Liver (tissue), 9 donors: Measurements from ENCODE around the gene SAYSD1. TPM values are rescaled to one million over a fixed set of nuclear protein-coding genes. Genes with fewer than 3 reads are reported as not detected.

Experiments
- DNase-seq: peaks from one replicate; pipeline ENCODE4 v3.0.0-alpha.2; 2017; ENCODE audit warnings: low spot score
- H3K27ac ChIP-seq, 2 donors: one replicate each; pipeline ENCODE4 v1.7.0; 2013; ENCODE audit warnings: inconsistent platforms in 2 of 2, low read length in 2 of 2, control low read depth in 1 of 2, low read depth in 1 of 2, mild to moderate bottlenecking in 1 of 2
- H3K27me3 ChIP-seq, 4 donors: one replicate each; pipeline versions ENCODE4 v1.6.1 to v1.7.0; 2013; ENCODE audit warnings: low read length in 3 of 4, inconsistent platforms in 1 of 4, mild to moderate bottlenecking in 1 of 4, moderate library complexity in 1 of 4; ENCODE audit not compliant: control insufficient read depth in 4 of 4, insufficient read depth in 4 of 4
- H3K36me3 ChIP-seq, 4 donors: one replicate each; pipeline versions ENCODE4 v1.6.1 to v1.7.0; 2013; ENCODE audit warnings: low read length in 3 of 4, mild to moderate bottlenecking in 3 of 4, low read depth in 1 of 4, moderate library complexity in 1 of 4; ENCODE audit not compliant: control insufficient read depth in 4 of 4, insufficient read depth in 3 of 4
- H3K4me1 ChIP-seq, 4 donors: one replicate each; pipeline versions ENCODE4 v1.6.1 to v1.7.0; 2013; ENCODE audit warnings: low read length in 3 of 4, mild to moderate bottlenecking in 3 of 4, moderate library complexity in 1 of 4; ENCODE audit not compliant: control insufficient read depth in 4 of 4, insufficient read depth in 4 of 4
- H3K4me3 ChIP-seq, 3 donors: one replicate each; pipeline versions ENCODE4 v1.6.1 to v1.7.0; 2013; ENCODE audit warnings: low read length in 3 of 3, control low read depth in 1 of 3, low read depth in 1 of 3, mild to moderate bottlenecking in 1 of 3
- H3K9ac ChIP-seq, 2 donors: one replicate each; pipeline ENCODE4 v1.7.0; 2013; ENCODE audit warnings: low read length in 2 of 2, mild to moderate bottlenecking in 2 of 2, moderate library complexity in 2 of 2, control low read depth in 1 of 2, low read depth in 1 of 2
- H3K9me3 ChIP-seq, 4 donors: one replicate each; pipeline versions ENCODE4 v1.6.1 to v1.7.0; 2013; ENCODE audit warnings: low read length in 3 of 4; ENCODE audit not compliant: control insufficient read depth in 4 of 4
- FOXA1 ChIP-seq: IDR thresholded peaks from 2 replicates; pipeline ENCODE4 v1.6.1; 2016; ENCODE audit warnings: antibody characterized with exemption
- FOXA2 ChIP-seq: IDR thresholded peaks from 2 replicates; pipeline ENCODE4 v1.6.1; 2016; ENCODE audit warnings: antibody characterized with exemption
- GABPA ChIP-seq, 2 donors: IDR thresholded peaks in 1 of 2; conservative IDR thresholded peaks in 1 of 2; 2 replicates each; pipeline ENCODE4 v1.6.1; 2016; ENCODE audit warnings: antibody characterized with exemption in 2 of 2, mild to moderate bottlenecking in 1 of 2, moderate library complexity in 1 of 2
- HNF4A ChIP-seq, 2 donors: conservative IDR thresholded peaks; 2 replicates each; pipeline ENCODE4 v1.6.1; 2016; ENCODE audit warnings: antibody characterized with exemption in 2 of 2, mild to moderate bottlenecking in 2 of 2
- JUND ChIP-seq, 2 donors: IDR thresholded peaks; 2 replicates each; pipeline ENCODE4 v1.6.1; 2016; ENCODE audit warnings: antibody characterized with exemption in 2 of 2
- NR2F2 ChIP-seq: IDR thresholded peaks from 2 replicates; pipeline ENCODE4 v1.6.1; 2016; ENCODE audit warnings: antibody characterized with exemption
- RXRA ChIP-seq, 2 donors: IDR thresholded peaks; 2 replicates each; pipeline ENCODE4 v1.6.1; 2017 to 2018; ENCODE audit warnings: antibody characterized with exemption in 2 of 2, mild to moderate bottlenecking in 1 of 2
- SP1 ChIP-seq: IDR thresholded peaks from 2 replicates; pipeline ENCODE4 v1.6.1; 2018; ENCODE audit warnings: antibody characterized with exemption, mild to moderate bottlenecking
- YY1 ChIP-seq: IDR thresholded peaks from 2 replicates; pipeline ENCODE4 v1.6.1; 2016; ENCODE audit warnings: antibody characterized with exemption, mild to moderate bottlenecking
- WGBS: extraction: QIAGEN DNeasy Blood & Tissue Kit; methylation state at CpG from one replicate; pipeline ENCODE4 v1.1.7; 2013; 5-methylcytosine and 5-hydroxymethylcytosine counted together
- polyA plus RNA-seq, 2 donors: library from polyadenylated mRNA; stranded (reverse) in 1 of 2; unstranded in 1 of 2; fragments of 200-250 nt in 1 of 2; fragments of >200 nt in 1 of 2; fragmentation: Nextera tagmentation in 1 of 2; extraction: Ambion mirVana in 1 of 2; gene quantifications; one replicate each; pipeline versions ENCODE4 v1.2.1 to v1.2.3, GENCODE V29; 2013 to 2015
- total RNA-seq, 2 donors: library from RNA; depleted of rRNA; stranded (reverse); fragments of >200 nt; gene quantifications; one replicate each; pipeline ENCODE4 v1.2.3, GENCODE V29; 2014
- TF ChIP-seq, protein P1 (sequence below): fragments of 150-350 bp; IDR thresholded peaks from 2 replicates; pipeline ENCODE4 v1.5.1; 2017; ENCODE audit warnings: improper control_type of control experiment, low read depth, low read length; ENCODE audit not compliant: missing input control
- TF ChIP-seq, protein P2 (sequence below): IDR thresholded peaks from 2 replicates; pipeline ENCODE4 v1.6.1; 2016; ENCODE audit warnings: antibody characterized with exemption
- TF ChIP-seq, protein P3 (sequence below): IDR thresholded peaks from 2 replicates; pipeline ENCODE4 v1.6.1; 2016; ENCODE audit warnings: antibody characterized with exemption
- donor health status: healthy.
- donor health status: healthy.
- donor health status: healthy.
- donor health status: healthy.
- donor health status: healthy.

SAYSD1 gene
- total and polyA plus RNA-seq, 4 donors = 6.5 to 12.2 (median 9.3) TPM

DNA sequence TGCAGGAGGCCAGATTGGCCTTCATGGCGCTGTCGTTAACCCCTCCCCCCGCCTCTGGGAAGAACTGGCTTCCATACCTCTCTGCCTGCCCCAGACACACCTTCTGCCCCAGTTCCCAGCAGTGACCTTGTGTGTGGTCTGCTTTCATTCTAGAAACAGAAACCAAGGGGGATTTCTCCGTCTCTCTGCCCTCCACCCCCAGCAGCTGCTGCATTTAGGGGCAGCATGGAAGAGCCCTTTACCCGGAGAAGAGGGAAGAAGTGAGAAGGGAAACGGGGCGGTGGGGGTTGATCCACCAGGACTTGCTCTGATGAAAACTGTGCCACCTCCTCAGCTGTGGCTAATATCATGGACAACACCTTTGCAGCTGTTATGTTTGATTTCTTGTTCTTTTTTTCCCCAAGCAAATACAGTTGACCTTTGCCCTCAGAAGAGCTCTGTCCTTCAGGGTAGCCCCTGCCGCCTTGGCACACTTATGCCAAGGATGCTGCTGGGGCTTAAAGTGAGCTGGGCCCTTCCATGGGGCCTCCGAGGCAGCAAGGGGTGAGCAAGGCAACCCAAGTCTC lies 60.3 kb downstream of the SAYSD1 start:
- TF ChIP-seq RXRA (IDR thresholded peaks at IDR 0.05) (no peak), GABPA (IDR thresholded peaks at IDR 0.05 in 1 of 2, conservative IDR thresholded peaks at IDR 0.05 in 1 of 2) (no peak), YY1 (no peak), HNF4A (conservative IDR thresholded peaks at IDR 0.05) (no peak), SP1 (no peak), JUND (IDR thresholded peaks at IDR 0.05) (no peak), NR2F2 (no peak), FOXA2 (no peak), FOXA1 (no peak)
- TF ChIP-seq, protein P1, sequence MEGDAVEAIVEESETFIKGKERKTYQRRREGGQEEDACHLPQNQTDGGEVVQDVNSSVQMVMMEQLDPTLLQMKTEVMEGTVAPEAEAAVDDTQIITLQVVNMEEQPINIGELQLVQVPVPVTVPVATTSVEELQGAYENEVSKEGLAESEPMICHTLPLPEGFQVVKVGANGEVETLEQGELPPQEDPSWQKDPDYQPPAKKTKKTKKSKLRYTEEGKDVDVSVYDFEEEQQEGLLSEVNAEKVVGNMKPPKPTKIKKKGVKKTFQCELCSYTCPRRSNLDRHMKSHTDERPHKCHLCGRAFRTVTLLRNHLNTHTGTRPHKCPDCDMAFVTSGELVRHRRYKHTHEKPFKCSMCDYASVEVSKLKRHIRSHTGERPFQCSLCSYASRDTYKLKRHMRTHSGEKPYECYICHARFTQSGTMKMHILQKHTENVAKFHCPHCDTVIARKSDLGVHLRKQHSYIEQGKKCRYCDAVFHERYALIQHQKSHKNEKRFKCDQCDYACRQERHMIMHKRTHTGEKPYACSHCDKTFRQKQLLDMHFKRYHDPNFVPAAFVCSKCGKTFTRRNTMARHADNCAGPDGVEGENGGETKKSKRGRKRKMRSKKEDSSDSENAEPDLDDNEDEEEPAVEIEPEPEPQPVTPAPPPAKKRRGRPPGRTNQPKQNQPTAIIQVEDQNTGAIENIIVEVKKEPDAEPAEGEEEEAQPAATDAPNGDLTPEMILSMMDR = no peak
- TF ChIP-seq, protein P2, sequence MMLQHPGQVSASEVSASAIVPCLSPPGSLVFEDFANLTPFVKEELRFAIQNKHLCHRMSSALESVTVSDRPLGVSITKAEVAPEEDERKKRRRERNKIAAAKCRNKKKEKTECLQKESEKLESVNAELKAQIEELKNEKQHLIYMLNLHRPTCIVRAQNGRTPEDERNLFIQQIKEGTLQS = no peak
- TF ChIP-seq, protein P3, sequence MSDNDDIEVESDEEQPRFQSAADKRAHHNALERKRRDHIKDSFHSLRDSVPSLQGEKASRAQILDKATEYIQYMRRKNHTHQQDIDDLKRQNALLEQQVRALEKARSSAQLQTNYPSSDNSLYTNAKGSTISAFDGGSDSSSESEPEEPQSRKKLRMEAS = no peak
- WGBS = 78% methylated on average over 9 of the region's 9 CpGs
- no peak for DNase-seq

More for the DNA sequence above, 60.3 kb downstream of the SAYSD1 start:
- H3K36me3 ChIP-seq = no peaks in the 10 kb centered on the region
- no peak overlapping the region for H3K4me3 ChIP-seq
- H3K4me1 ChIP-seq = no peaks in the 10 kb centered on the region
- peaks cover 0 to under 1% (median 0%) of the 10 kb centered on the region in 4 donors for H3K27me3 ChIP-seq
- H3K27ac ChIP-seq = no peak overlapping the region
- no peaks in the 10 kb centered on the region for H3K9me3 ChIP-seq
- H3K9ac ChIP-seq = no peak overlapping the region

Other genes starting within 250 kb of the SAYSD1 start
- gene GLP1R, start 66.4 kb downstream of the SAYSD1 start, total RNA-seq = not detected
- not detected for gene GLP1R, start 66.4 kb downstream of the SAYSD1 start, polyA plus RNA-seq
- gene KCNK5, start 114.3 kb upstream of the SAYSD1 start, total RNA-seq = 10 to 100 TPM in 1 of 2 donors, 1 to 10 TPM in 1; 3.7 to 19.1 TPM
- gene KCNK5, start 114.3 kb upstream of the SAYSD1 start, polyA plus RNA-seq = 1 to 10 TPM; 5.4 to 9.6 TPM
- 1 to 10 TPM in 1 of 2 donors, under 1 TPM in 1; 0.19 to 1.9 TPM for gene KCNK17, start 199.2 kb upstream of the SAYSD1 start, total RNA-seq
- gene KCNK17, start 199.2 kb upstream of the SAYSD1 start, polyA plus RNA-seq = under 1 TPM; 0.36 to 0.63 TPM
- gene KCNK16, start 207.5 kb upstream of the SAYSD1 start, total RNA-seq = not detected
- not detected for gene KCNK16, start 207.5 kb upstream of the SAYSD1 start, polyA plus RNA-seq